Epithelial cell of proximal tubule (primary cell): ENCODE data around the gene ARID2. TPM values are rescaled to one million over a fixed set of nuclear protein-coding genes. Genes with fewer than 3 reads are reported as not detected.

Experiments used
- DNase-seq: peaks from one replicate; pipeline ENCODE4 v3.0.0-alpha.2; 2011; ENCODE audit warnings: low read depth
- H3K4me3 ChIP-seq: 2 replicates; pipeline ENCODE4 v1.5.1; 2011; ENCODE audit warnings: low read depth, mild to moderate bottlenecking, low read length
- total RNA-seq: library from RNA; depleted of rRNA; stranded (reverse); fragments of >200 nt; gene quantifications from 2 replicates; pipeline ENCODE4 v1.2.3, GENCODE V29; 2015
- TF ChIP-seq, protein P1 (sequence below): conservative IDR thresholded peaks from 2 replicates; pipeline ENCODE4 v1.5.1; 2012; ENCODE audit warnings: low read depth, mild to moderate bottlenecking, low read length

ARID2 gene
- total RNA-seq, 1 donor from 2014 or later = 9.6 TPM

DNA sequence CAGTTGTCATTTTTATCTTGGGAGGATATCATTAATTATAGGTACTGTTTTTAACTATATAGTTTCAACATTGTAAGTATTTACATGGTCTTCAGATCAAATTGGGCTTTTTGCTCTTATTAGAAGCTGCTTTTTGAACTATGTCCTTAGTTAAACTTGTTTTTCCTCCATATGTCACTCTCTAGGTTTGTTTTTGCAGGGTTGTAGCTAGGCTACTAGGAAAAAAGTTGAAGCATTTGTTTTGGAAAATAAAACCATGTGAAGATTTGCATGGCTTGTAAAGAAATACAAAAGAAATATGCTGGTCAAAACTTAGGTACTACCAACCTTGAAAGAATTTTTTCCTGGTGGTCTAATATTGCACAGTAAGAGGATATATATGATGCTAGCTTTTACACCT is 3.4 kb downstream of the ARID2 start:
- no peak for DNase-seq
- TF ChIP-seq, protein P1, sequence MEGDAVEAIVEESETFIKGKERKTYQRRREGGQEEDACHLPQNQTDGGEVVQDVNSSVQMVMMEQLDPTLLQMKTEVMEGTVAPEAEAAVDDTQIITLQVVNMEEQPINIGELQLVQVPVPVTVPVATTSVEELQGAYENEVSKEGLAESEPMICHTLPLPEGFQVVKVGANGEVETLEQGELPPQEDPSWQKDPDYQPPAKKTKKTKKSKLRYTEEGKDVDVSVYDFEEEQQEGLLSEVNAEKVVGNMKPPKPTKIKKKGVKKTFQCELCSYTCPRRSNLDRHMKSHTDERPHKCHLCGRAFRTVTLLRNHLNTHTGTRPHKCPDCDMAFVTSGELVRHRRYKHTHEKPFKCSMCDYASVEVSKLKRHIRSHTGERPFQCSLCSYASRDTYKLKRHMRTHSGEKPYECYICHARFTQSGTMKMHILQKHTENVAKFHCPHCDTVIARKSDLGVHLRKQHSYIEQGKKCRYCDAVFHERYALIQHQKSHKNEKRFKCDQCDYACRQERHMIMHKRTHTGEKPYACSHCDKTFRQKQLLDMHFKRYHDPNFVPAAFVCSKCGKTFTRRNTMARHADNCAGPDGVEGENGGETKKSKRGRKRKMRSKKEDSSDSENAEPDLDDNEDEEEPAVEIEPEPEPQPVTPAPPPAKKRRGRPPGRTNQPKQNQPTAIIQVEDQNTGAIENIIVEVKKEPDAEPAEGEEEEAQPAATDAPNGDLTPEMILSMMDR = no peak
- H3K4me3 ChIP-seq = peak overlapping the region; percentile 15

- no peak overlapping the region for H3K4me3 ChIP-seq
- no peak for DNase-seq
- TF ChIP-seq, protein P1 = no peak
Observed at GRCh38 chr12:45737638-45738037, 8.1 kb downstream of the ARID2 start.

DNA sequence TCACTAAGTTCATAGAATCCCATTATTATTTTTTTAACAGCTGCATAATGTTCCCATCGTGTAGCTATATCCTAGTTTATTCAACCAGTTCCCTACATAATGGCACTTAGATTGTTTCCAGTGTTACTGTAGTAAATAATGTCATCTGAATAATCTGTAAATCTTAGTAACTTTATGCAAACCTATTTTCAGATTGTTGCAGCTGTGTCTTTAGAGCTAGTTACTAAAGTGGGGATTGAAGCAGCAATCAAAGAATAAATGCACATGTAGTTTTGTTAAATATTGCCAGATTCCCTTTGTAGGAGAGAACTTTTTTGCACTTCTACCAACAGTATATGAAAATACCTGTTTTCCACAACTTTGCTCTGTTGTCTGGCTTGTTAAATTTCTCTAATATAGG is 13.1 kb downstream of the ARID2 start:
- no peak overlapping the region for H3K4me3 ChIP-seq
- no peak for DNase-seq
- TF ChIP-seq, protein P1 = no peak

DNA sequence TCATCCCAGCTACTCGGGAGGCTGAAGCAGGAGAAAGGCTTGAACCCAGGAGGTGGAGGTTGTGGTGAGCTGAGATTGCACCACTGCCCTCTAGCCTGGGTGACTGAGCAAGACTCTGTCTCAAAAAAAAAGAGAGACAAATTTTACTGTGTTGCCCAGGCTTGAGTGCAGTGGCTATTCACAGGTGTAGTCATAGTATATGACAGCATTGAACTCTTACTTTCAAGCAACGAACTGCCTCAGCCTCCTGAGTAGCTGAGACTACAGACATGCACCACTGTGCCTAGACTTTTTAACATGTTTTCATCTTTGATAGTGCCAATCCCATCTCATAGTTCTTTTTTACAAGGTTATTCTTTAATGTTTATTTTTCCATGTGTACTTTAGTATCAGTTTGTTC is 13.7 kb downstream of the ARID2 start:
- TF ChIP-seq, protein P1 = no peak
- no peak overlapping the region for H3K4me3 ChIP-seq
- DNase-seq = no peak

DNA sequence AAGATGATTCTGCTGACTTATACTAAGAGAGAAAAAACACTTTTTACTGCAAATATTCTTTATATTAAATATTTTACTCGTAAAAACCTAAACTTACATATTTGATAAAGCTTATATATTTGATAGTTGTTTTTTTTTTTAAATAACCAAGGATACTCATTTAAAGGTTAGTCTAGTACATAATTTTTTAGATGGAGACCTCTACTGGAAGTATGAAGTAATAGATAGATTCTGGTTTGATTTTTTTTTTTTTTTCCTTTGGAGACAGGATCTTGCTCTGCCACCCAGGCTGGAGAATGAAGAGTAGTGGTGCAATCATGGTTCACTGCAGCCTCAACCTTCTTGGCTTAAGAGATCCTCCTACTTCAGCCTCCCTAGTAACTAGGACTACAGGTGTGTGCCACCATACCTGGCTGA is 16.4 kb downstream of the ARID2 start:
- TF ChIP-seq, protein P1 = peak; percentile 23

DNA sequence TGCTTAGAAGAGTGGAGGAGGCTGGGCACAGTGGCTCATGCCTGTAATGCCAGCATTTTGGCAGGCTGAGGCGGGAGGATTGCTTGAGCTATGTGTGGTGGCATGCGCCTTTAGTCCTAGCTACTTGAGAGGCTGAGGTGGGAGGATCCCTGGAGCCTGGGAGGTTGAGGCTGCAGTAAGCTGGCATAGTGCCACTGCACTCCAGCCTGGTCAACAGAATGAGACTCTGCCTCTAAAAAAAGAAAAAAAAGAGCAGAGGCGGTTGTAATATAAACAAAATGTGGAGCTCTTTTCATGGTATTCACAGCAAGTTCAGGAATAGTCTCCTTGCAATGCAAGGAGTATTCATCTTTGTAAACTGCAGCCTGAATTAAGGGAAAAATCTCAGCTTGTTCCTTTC is 27.2 kb downstream of the ARID2 start:
- no peak overlapping the region for H3K4me3 ChIP-seq
- no peak for DNase-seq
- TF ChIP-seq, protein P1 = no peak

More for the DNA sequence above, 16.4 kb downstream of the ARID2 start:
- no peak overlapping the region for H3K4me3 ChIP-seq
- DNase-seq = no peak

- H3K4me3 ChIP-seq = no peak overlapping the region
- TF ChIP-seq, protein P1 = no peak
- DNase-seq = no peak
Observed at GRCh38 chr12:45757172-45757571, 27.7 kb downstream of the ARID2 start.
